Gastrocnemius medialis (tissue), 4 donors: ENCODE data around the gene OR5B12.

Experiments used
- POLR2A ChIP-seq, 2 donors: fragments of 450-650 bp; IDR thresholded peaks; one replicate each; pipeline ENCODE4 v1.6.1; 2017; ENCODE audit warnings: antibody characterized with exemption in 2 of 2, mild to moderate bottlenecking in 2 of 2, moderate library complexity in 2 of 2
- TF ChIP-seq, protein P1 (sequence below), 5 experiments: fragments of 450-650 bp in 3 of 5; fragments of 200-600 bp in 2 of 5; sonication (generic) in 2 of 5; IDR thresholded peaks in 4 of 5; conservative IDR thresholded peaks in 1 of 5; 1 replicate in 4 of 5; 2 replicates in 1 of 5; pipeline ENCODE4 v1.5.1; 2016 to 2019; ENCODE audit warnings: antibody characterized with exemption in 5 of 5, mild to moderate bottlenecking in 3 of 5, moderate library complexity in 3 of 5

DNA sequence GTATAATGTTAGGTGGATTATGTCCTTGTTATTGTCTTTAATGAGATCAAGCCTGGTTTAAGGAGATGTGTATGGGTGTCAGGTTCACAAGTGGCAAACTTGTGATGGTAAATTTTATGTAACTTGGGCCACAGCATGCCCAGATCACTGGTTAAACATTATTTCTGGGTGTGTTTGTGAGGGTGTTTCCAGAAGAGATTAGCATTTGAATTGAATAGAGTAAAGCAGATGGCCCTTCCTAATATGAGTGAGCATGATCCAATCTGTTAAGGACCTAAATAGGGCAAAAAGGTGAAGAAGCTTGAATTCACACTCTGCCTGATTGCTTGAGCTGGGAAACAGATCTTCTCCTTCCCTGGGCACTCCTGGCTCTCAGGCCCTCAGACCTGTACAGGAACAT is 45.1 kb upstream of the OR5B12 start:
- TF ChIP-seq, protein P1, sequence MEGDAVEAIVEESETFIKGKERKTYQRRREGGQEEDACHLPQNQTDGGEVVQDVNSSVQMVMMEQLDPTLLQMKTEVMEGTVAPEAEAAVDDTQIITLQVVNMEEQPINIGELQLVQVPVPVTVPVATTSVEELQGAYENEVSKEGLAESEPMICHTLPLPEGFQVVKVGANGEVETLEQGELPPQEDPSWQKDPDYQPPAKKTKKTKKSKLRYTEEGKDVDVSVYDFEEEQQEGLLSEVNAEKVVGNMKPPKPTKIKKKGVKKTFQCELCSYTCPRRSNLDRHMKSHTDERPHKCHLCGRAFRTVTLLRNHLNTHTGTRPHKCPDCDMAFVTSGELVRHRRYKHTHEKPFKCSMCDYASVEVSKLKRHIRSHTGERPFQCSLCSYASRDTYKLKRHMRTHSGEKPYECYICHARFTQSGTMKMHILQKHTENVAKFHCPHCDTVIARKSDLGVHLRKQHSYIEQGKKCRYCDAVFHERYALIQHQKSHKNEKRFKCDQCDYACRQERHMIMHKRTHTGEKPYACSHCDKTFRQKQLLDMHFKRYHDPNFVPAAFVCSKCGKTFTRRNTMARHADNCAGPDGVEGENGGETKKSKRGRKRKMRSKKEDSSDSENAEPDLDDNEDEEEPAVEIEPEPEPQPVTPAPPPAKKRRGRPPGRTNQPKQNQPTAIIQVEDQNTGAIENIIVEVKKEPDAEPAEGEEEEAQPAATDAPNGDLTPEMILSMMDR (IDR thresholded peaks at IDR 0.05 in 4 of 5, conservative IDR thresholded peaks at IDR 0.05 in 1 of 5) = no peak
- no peak for TF ChIP-seq POLR2A (IDR thresholded peaks at IDR 0.05)
